Measurements from ENCODE around the gene QRFP.

QRFP gene

GRCh38 chr9:130890870-130891687, 5.5 kb downstream of the QRFP start:
- DNase-seq, result no peak

GRCh38 chr9:130890124-130890523, 6.5 kb downstream of the QRFP start:
- no peak for DNase-seq

GRCh38 chr9:130888146-130888885, 8.3 kb downstream of the QRFP start:
- no peak for DNase-seq

- DNase-seq, result no peak
These were observed 9.0 kb downstream of the QRFP start for GRCh38 chr9:130887494-130888144.

GRCh38 chr9:130886981-130887380, 9.6 kb downstream of the QRFP start:
- no peak for DNase-seq

GRCh38 chr9:130885484-130886375, 10.9 kb downstream of the QRFP start:
- no peak for DNase-seq

GRCh38 chr9:130884542-130885483, 11.8 kb downstream of the QRFP start:
- no peak for DNase-seq

- DNase-seq, result no peak
These were observed 12.5 kb downstream of the QRFP start for GRCh38 chr9:130884111-130884531.

GRCh38 chr9:130883479-130883878, 13.1 kb downstream of the QRFP start:
- no peak for DNase-seq

GRCh38 chr9:130882696-130883225, 13.9 kb downstream of the QRFP start:
- no peak for DNase-seq

GRCh38 chr9:130881516-130881915, 15.1 kb downstream of the QRFP start:
- no peak for DNase-seq

- no peak for DNase-seq
These were observed 15.9 kb downstream of the QRFP start for GRCh38 chr9:130880599-130881220.

- no peak for DNase-seq
These were observed 16.7 kb downstream of the QRFP start for GRCh38 chr9:130879863-130880411.

GRCh38 chr9:130878295-130878694, 18.3 kb downstream of the QRFP start:
- no peak for DNase-seq

GRCh38 chr9:130877300-130877699, 19.3 kb downstream of the QRFP start:
- DNase-seq, result no peak

- DNase-seq, result no peak
These were observed 21.8 kb downstream of the QRFP start for GRCh38 chr9:130874783-130875182.

- DNase-seq, result no peak
These were observed 22.6 kb downstream of the QRFP start for GRCh38 chr9:130873966-130874365.

GRCh38 chr9:130872912-130873503, 23.6 kb downstream of the QRFP start:
- no peak for DNase-seq

GRCh38 chr9:130872508-130872907, 24.1 kb downstream of the QRFP start:
- no peak for DNase-seq

- DNase-seq, result no peak
These were observed 24.5 kb downstream of the QRFP start for GRCh38 chr9:130872093-130872492.

Data from fibroblast of skin of right biceps (primary cell).